ENCODE measurements around the gene ABCC5.

Gene ABCC5

DNA sequence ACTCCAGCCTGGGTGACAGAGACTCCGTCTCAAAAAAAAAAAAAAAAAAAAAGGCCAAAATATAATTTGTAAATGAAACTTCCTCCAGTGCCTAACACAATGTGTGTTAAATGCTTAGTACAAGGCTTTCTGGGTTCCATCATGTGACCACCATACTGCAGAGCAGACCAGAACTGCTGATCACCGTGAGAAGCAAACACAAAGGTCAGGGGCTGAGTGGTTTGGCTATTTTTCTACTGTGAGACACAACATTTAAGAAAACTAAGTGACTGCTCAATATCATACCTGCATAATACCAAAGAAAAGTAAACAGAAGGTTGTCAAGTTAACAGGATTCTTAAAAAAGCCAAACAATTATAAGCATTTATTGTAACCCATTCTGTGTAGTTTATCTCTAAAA, 13.2 kb downstream of the ABCC5 start:
- Histone ChIP-seq H2AK5ac (ENCODE audit: low read length) (no peak overlapping the region), H4K12ac (ENCODE audit: low read depth, low read length) (no peak overlapping the region), H3K27me3 (ENCODE audit: insufficient read depth, low read length) (no peaks in the 10 kb centered on the region), H2BK5ac (ENCODE audit: low read depth, low read length, poor library complexity) (no peak overlapping the region), H3K18ac (ENCODE audit: low read length) (no peak overlapping the region), H3K4ac (ENCODE audit: low read depth, low read length) (no peak overlapping the region), H3K9ac (ENCODE audit: low read length) (no peak overlapping the region), H3K27ac (ENCODE audit: low read depth, low read length) (no peak overlapping the region), H3K9me3 (ENCODE audit: insufficient read depth, low read depth, low read length) (no peaks in the 10 kb centered on the region), H3K36me3 (ENCODE audit: control insufficient read depth in 1 of 2, insufficient read depth in 2 of 2, low read length in 2 of 2) (peaks cover 3 to 8% of the 10 kb centered on the region in 2 experiments), H3K4me2 (ENCODE audit: low read length) (no peak overlapping the region), H3K4me3 (ENCODE audit: low read depth, low read length) (no peak overlapping the region), H3K79me2 (ENCODE audit: control insufficient read depth, insufficient read depth, low read length, poor library complexity) (no peaks in the 10 kb centered on the region), H3K23ac (ENCODE audit: low read length) (no peak overlapping the region), H3K4me1 (ENCODE audit: control insufficient read depth in 1 of 2, insufficient read depth in 2 of 2, low read length in 2 of 2) (peaks cover 6 to 10% of the 10 kb centered on the region in 2 experiments), H3K14ac (ENCODE audit: low read length) (no peak overlapping the region), H2BK120ac (ENCODE audit: insufficient read depth, low read length, poor library complexity) (no peak overlapping the region), H4K8ac (ENCODE audit: low read depth, low read length) (no peak overlapping the region), H3K79me1 (ENCODE audit: low read length) (peaks cover 2% of the 10 kb centered on the region), H4K91ac (ENCODE audit: low read depth, low read length) (no peak overlapping the region), H2AFZ (ENCODE audit: insufficient read depth, low read length, poor library complexity) (no peak overlapping the region), H2BK12ac (ENCODE audit: low read length) (no peak overlapping the region)
- peak; percentile 77 to 82 for DNase-seq
- WGBS (ENCODE audit: extremely low coverage, insufficient coverage, insufficient read length), result no CpG with 5 or more reads among the region's 2 CpGs

DNA sequence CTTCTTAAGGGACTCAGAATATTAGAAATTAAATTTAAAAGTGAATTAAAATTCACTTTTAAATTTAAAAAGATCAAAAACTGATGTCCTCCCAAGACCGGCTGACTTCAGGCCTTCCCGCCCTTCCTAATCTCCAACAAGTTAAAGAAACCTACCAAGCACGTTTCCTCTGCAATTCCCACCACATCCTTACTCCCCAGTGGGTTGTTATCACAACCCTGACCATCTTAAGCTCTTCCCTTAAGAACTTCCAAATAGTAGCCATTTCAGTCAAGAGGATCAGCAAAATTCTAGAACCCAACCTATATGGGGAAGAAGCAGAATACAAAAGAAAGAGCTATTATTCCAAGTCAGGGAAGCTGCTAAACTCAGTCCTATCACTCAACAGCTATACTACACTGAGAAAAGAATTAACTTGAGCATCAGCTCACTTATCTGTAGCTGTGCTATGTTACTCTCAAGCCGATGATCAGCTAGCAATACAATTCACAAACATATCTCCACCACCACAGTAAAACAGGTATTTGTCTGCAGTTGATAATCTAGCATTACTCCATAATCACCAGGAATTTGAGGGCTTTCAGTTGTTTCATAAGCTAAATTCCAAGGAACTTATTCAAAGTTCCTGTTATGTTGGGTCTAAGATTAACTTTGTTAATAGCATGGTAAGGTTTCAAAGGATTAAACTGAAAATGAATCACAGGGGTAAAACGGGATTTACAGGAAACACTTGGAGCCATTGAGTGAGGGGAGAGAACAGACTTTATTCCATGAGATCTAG, 14.3 kb downstream of the ABCC5 start:
- Histone ChIP-seq H3K9ac (ENCODE audit: low read length) (no peak overlapping the region), H3K4me2 (ENCODE audit: low read length) (no peak overlapping the region), H3K4me1 (ENCODE audit: control insufficient read depth in 1 of 2, insufficient read depth in 2 of 2, low read length in 2 of 2) (peaks cover 6 to 10% of the 10 kb centered on the region in 2 experiments), H3K27ac (ENCODE audit: low read depth, low read length) (no peak overlapping the region), H2BK120ac (ENCODE audit: insufficient read depth, low read length, poor library complexity) (no peak overlapping the region), H3K79me2 (ENCODE audit: control insufficient read depth, insufficient read depth, low read length, poor library complexity) (no peaks in the 10 kb centered on the region), H3K9me3 (ENCODE audit: insufficient read depth, low read depth, low read length) (no peaks in the 10 kb centered on the region), H3K23ac (ENCODE audit: low read length) (no peak overlapping the region), H3K4me3 (ENCODE audit: low read depth, low read length) (no peak overlapping the region), H2AFZ (ENCODE audit: insufficient read depth, low read length, poor library complexity) (no peak overlapping the region), H3K27me3 (ENCODE audit: insufficient read depth, low read length) (no peaks in the 10 kb centered on the region), H2BK12ac (ENCODE audit: low read length) (no peak overlapping the region), H4K91ac (ENCODE audit: low read depth, low read length) (no peak overlapping the region), H3K79me1 (ENCODE audit: low read length) (peaks cover 2% of the 10 kb centered on the region), H2AK5ac (ENCODE audit: low read length) (no peak overlapping the region), H4K8ac (ENCODE audit: low read depth, low read length) (no peak overlapping the region), H3K14ac (ENCODE audit: low read length) (no peak overlapping the region), H3K4ac (ENCODE audit: low read depth, low read length) (no peak overlapping the region), H4K12ac (ENCODE audit: low read depth, low read length) (no peak overlapping the region), H2BK5ac (ENCODE audit: low read depth, low read length, poor library complexity) (no peak overlapping the region), H3K36me3 (ENCODE audit: control insufficient read depth in 1 of 2, insufficient read depth in 2 of 2, low read length in 2 of 2) (peaks cover 2 to 5% of the 10 kb centered on the region in 2 experiments), H3K18ac (ENCODE audit: low read length) (no peak overlapping the region)
- peak; percentile 35 to 96 for DNase-seq
- no CpG with 5 or more reads among the region's 5 CpGs for WGBS (ENCODE audit: extremely low coverage, insufficient coverage, insufficient read length)

DNA sequence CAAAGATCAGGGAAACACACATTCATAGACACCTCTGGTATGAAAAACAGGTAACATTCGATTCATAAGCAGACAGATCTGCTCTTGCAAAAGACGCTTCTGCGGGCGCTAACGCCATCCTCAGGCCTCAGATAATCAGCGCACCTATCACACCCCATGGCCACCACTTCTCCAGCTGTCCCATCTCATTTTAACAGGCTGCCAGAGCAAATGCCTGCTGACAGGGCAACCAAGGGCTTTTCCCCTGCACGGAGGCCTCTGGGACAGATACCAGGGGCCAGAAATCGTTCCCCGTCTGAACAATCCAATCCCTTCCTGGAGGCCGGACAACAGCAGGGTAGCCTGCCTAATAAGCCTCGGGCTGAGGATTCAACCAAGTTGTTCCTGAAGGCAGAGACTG, 15.2 kb downstream of the ABCC5 start:
- Histone ChIP-seq H3K79me2 (ENCODE audit: control insufficient read depth, insufficient read depth, low read length, poor library complexity) (no peaks in the 10 kb centered on the region), H2AFZ (ENCODE audit: insufficient read depth, low read length, poor library complexity) (no peak overlapping the region), H2AK5ac (ENCODE audit: low read length) (no peak overlapping the region), H3K79me1 (ENCODE audit: low read length) (peaks cover 2% of the 10 kb centered on the region), H3K9me3 (ENCODE audit: insufficient read depth, low read depth, low read length) (no peaks in the 10 kb centered on the region), H3K4me3 (ENCODE audit: low read depth, low read length) (no peak overlapping the region), H3K4me1 (ENCODE audit: control insufficient read depth in 1 of 2, insufficient read depth in 2 of 2, low read length in 2 of 2) (peaks cover 6 to 10% of the 10 kb centered on the region in 2 experiments), H2BK120ac (ENCODE audit: insufficient read depth, low read length, poor library complexity) (no peak overlapping the region), H4K91ac (ENCODE audit: low read depth, low read length) (no peak overlapping the region), H3K9ac (ENCODE audit: low read length) (no peak overlapping the region), H3K18ac (ENCODE audit: low read length) (no peak overlapping the region), H3K14ac (ENCODE audit: low read length) (no peak overlapping the region), H3K27ac (ENCODE audit: low read depth, low read length) (no peak overlapping the region), H3K4me2 (ENCODE audit: low read length) (no peak overlapping the region), H3K36me3 (ENCODE audit: control insufficient read depth in 1 of 2, insufficient read depth in 2 of 2, low read length in 2 of 2) (peaks cover 2 to 5% of the 10 kb centered on the region in 2 experiments), H3K23ac (ENCODE audit: low read length) (no peak overlapping the region), H3K27me3 (ENCODE audit: insufficient read depth, low read length) (no peaks in the 10 kb centered on the region), H4K8ac (ENCODE audit: low read depth, low read length) (no peak overlapping the region), H2BK12ac (ENCODE audit: low read length) (no peak overlapping the region), H2BK5ac (ENCODE audit: low read depth, low read length, poor library complexity) (no peak overlapping the region), H4K12ac (ENCODE audit: low read depth, low read length) (no peak overlapping the region), H3K4ac (ENCODE audit: low read depth, low read length) (no peak overlapping the region)
- peak in 1 of 2 donors; percentile 68 for DNase-seq
- WGBS (ENCODE audit: extremely low coverage, insufficient coverage, insufficient read length), result no CpG with 5 or more reads among the region's 11 CpGs

DNA sequence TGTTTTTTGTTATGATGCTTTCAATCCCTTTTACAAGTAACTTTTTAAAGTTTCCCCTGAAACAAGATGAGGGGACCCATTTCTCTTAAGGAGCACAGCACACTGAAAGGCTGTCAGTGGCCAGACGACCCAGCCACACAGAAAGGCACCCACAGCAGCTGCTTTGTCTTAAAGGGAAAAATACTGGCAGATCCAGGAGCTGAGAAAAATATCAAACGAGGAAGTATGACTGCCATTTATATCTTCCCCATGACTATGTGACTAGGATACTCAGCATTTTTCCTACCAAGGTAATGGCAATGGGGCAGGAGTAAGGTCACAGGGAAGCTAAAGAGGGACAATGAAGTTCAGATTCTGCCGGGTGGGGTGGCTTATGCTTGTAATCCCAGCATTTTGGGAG, 15.9 kb downstream of the ABCC5 start:
- H3K27me3 ChIP-seq (ENCODE audit: insufficient read depth, low read length), result no peaks in the 10 kb centered on the region
- no peak overlapping the region for H2AK5ac ChIP-seq (ENCODE audit: low read length)
- WGBS (ENCODE audit: extremely low coverage, insufficient coverage, insufficient read length), result no CpG with 5 or more reads among the region's 3 CpGs
- H2BK12ac ChIP-seq (ENCODE audit: low read length), result no peak overlapping the region
- no peak overlapping the region for H3K14ac ChIP-seq (ENCODE audit: low read length)
- no peak overlapping the region for H2BK5ac ChIP-seq (ENCODE audit: low read depth, low read length, poor library complexity)
- peaks cover 2% of the 10 kb centered on the region for H3K79me1 ChIP-seq (ENCODE audit: low read length)
- H3K23ac ChIP-seq (ENCODE audit: low read length), result no peak overlapping the region
- no peaks in the 10 kb centered on the region for H3K79me2 ChIP-seq (ENCODE audit: control insufficient read depth, insufficient read depth, low read length, poor library complexity)
- H4K91ac ChIP-seq (ENCODE audit: low read depth, low read length), result no peak overlapping the region
- H3K4me1 ChIP-seq (ENCODE audit: control insufficient read depth in 1 of 2, insufficient read depth in 2 of 2, low read length in 2 of 2), result peaks cover 6 to 10% of the 10 kb centered on the region in 2 experiments
- no peak overlapping the region for H4K8ac ChIP-seq (ENCODE audit: low read depth, low read length)
- H3K9me3 ChIP-seq (ENCODE audit: insufficient read depth, low read depth, low read length), result no peaks in the 10 kb centered on the region
- no peak overlapping the region for H3K4me2 ChIP-seq (ENCODE audit: low read length)
- H3K36me3 ChIP-seq (ENCODE audit: control insufficient read depth in 1 of 2, insufficient read depth in 2 of 2, low read length in 2 of 2), result peaks cover 2 to 5% of the 10 kb centered on the region in 2 experiments
- H4K12ac ChIP-seq (ENCODE audit: low read depth, low read length), result no peak overlapping the region
- no peak overlapping the region for H3K27ac ChIP-seq (ENCODE audit: low read depth, low read length)
- peak in 1 of 2 donors; percentile 54 for DNase-seq
- no peak overlapping the region for H2BK120ac ChIP-seq (ENCODE audit: insufficient read depth, low read length, poor library complexity)
- no peak overlapping the region for H3K4me3 ChIP-seq (ENCODE audit: low read depth, low read length)
- H2AFZ ChIP-seq (ENCODE audit: insufficient read depth, low read length, poor library complexity), result no peak overlapping the region
- H3K18ac ChIP-seq (ENCODE audit: low read length), result no peak overlapping the region
- H3K4ac ChIP-seq (ENCODE audit: low read depth, low read length), result peak overlapping the region; percentile 67
- no peak overlapping the region for H3K9ac ChIP-seq (ENCODE audit: low read length)

Data from trophoblast cell (in vitro differentiated cells and primary cell).